HG03060 (cell line): ENCODE measurements around the gene MATK.
"Not testable (repeated sequence)": the region's sequence is repeated elsewhere in the genome, so short reads cannot be mapped to it uniquely, and the experiment has no call there.

Experiments
- ATAC-seq: cut with Tn5 transposase; IDR thresholded peaks from one replicate; pipeline ENCODE4 v1.9.1; 2021; ENCODE audit warnings: low read depth, moderate number of reproducible peaks; ENCODE audit not compliant: unreplicated experiment

MATK gene

GRCh38 chr19:3757705-3758104 lies 28.5 kb downstream of the MATK start:
- ATAC-seq, result not testable (repeated sequence)

GRCh38 chr19:3753631-3754410 lies 32.4 kb downstream of the MATK start:
- ATAC-seq, result no peak

GRCh38 chr19:3752492-3752891 lies 33.7 kb downstream of the MATK start:
- ATAC-seq, result no peak

GRCh38 chr19:3751236-3751635 lies 34.9 kb downstream of the MATK start:
- ATAC-seq, result no peak

- ATAC-seq, result no peak
These were observed 36.0 kb downstream of the MATK start for GRCh38 chr19:3750211-3750610.

GRCh38 chr19:3748965-3749364 lies 37.2 kb downstream of the MATK start:
- ATAC-seq, result no peak

- no peak for ATAC-seq
These were observed 39.7 kb downstream of the MATK start for GRCh38 chr19:3746371-3747056.

- no peak for ATAC-seq
These were observed 40.7 kb downstream of the MATK start for GRCh38 chr19:3745363-3746045.

GRCh38 chr19:3743486-3743885 lies 42.7 kb downstream of the MATK start:
- no peak for ATAC-seq

- no peak for ATAC-seq
These were observed 45.8 kb downstream of the MATK start for GRCh38 chr19:3740431-3740830.

GRCh38 chr19:3738477-3739220 lies 47.5 kb downstream of the MATK start:
- no peak for ATAC-seq

- no peak for ATAC-seq
These were observed 48.5 kb downstream of the MATK start for GRCh38 chr19:3737487-3738205.

GRCh38 chr19:3736106-3736724 lies 50.0 kb downstream of the MATK start:
- no peak for ATAC-seq

- ATAC-seq, result no peak
These were observed 51.9 kb downstream of the MATK start for GRCh38 chr19:3734310-3734600.

GRCh38 chr19:3733549-3734309 lies 52.5 kb downstream of the MATK start:
- no peak for ATAC-seq

- ATAC-seq, result no peak
These were observed 54.1 kb downstream of the MATK start for GRCh38 chr19:3732108-3732507.

GRCh38 chr19:3730457-3730958 lies 55.7 kb downstream of the MATK start:
- ATAC-seq, result no peak
